NCI-H2196 (cell line): ENCODE measurements around the gene CLEC4C.
"Not testable (repeated sequence)": the region's sequence is repeated elsewhere in the genome, so short reads cannot be mapped to it uniquely, and the experiment has no call there.

Experiments used
- DNase-seq: peaks from one replicate; lab custom pipeline; 2025; ENCODE audit not compliant: unreplicated experiment; lab: John Stamatoyannopoulos, UW

CLEC4C gene

DNA sequence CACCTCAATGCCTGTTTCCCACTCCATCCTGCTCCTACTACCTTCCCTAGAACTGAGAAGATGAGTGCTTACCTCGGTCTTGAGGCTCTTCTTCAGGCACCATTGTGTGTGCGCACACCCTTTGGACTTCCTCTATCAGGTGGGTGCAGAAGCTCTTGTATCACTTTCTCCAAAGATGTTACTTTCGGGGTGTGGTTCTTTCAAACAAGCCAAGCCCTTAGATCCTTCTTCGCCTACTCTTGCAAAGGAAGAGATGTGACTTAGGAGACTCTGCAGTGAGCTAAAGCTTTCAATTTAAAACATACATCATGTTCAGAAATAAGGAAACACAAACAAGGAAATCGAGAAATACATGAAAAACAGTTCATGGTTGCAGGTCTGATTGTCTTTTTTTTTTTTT lies at the start of gene CLEC4C:
Gene CLEC4C (minus strand): TSS at position 130 of the 400 bp plus-strand sequence. CDS start 27 bp downstream, at position 103.
- no peak for DNase-seq

GRCh38 chr12:7793211-7793610 lies 46.0 kb upstream of the CLEC4C start:
- no peak for DNase-seq

GRCh38 chr12:7788884-7789528 lies 41.8 kb upstream of the CLEC4C start, which contains the start of gene NANOG:
Gene NANOG (plus strand): TSS chr12:7789402. CDS start chr12:7789615, 213 bp downstream.
- DNase-seq: not testable (repeated sequence)

GRCh38 chr12:7788294-7788660 lies 41.1 kb upstream of the CLEC4C start:
- no peak for DNase-seq

DNA sequence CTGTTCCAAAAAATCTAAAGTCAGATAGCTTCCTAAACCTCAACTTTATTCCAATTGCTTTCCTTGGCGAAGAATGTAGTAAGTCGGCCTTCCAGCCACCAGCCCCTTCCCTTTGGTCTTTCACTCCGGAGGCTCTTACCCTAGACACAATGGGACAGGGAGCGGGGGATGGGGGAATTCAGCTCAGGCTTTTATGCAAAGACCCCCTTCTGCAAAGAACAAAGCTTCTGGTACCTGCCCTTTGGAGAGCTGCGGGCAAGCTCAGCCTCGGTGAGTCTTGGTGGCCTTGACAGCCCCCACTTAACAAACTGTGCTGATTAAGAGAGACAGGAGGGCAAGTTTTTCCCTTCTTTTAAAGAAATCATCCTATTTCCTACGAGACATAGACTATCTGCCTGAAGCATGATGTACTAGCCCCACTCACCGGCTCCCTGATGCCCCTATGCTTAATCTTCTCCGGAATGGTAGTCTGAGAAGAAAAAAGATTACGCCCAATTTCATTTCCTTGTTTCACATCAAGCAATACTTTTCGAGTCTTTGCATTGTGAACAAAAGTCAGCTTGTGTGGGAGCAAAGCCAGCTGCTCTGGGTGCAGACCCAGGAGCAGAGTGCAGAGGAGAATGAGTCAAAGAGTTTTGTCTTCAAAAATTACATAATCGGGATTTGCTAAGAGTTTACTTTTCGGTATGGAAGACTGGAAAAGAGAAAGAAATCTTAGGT lies 40.6 kb upstream of the CLEC4C start:
- DNase-seq: no peak

DNA sequence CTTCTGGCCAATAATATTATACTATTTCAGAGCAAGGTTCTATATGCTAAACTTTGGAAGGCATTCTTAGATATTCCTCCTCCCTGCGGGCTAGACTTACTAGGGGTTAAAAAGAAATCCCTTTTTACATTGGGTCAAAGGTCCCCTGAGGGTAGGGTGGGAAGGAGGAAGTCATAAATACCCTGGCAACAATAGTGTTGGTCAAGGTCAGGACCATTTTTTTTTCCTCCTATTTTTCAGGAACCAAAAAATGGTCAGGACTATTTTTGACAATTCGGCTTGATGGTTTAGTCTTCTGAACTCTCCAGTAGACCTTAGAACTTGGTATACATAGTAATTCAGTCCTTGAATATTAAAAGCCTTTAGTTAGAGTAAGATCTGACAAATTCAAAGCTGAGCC lies 37.5 kb upstream of the CLEC4C start:
- DNase-seq: no peak

- DNase-seq: not testable (repeated sequence)
Observed at GRCh38 chr12:7783433-7783832, 36.3 kb upstream of the CLEC4C start.

- DNase-seq: no peak
Observed at GRCh38 chr12:7782055-7782454, 34.9 kb upstream of the CLEC4C start.

- DNase-seq: no peak
Observed at GRCh38 chr12:7781274-7781673, 34.1 kb upstream of the CLEC4C start.

DNA sequence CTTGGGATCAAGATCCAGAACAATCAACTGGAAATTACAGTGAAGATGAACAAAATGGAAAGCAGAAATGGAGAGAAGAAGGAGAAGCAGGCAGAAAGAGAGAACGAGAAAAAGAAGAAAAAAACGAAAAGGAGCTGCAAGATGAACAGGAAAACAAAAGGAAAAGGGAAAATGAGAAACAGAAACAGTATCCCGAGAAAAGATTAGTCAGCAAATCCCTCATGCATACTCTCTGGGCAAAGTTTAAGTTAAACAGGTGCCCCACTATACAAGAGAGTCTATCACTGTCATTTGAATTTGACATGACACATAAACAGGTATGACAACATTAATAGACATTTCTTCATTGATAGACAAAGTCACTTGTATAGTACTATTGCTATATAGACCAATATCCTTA lies 22.8 kb upstream of the CLEC4C start:
- DNase-seq: no peak

DNA sequence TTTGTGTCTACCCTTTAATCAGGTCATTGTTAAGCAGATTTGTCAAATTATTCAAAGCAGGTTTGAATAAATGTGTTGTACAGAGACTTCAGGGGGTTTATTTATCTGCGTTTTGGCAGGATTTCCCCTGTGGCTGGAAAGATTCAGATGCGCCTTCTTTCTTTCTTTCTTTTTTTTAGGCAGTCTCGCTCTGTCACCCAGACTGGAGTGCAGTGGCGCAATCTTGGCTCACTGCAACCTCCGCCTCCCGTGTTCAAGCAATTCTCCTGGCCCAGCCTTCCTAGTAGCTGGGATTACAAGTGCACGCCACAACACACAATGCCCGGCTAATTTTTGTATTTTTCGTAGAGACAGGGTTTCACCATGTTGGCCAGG lies 11.6 kb upstream of the CLEC4C start:
- DNase-seq: no peak

DNA sequence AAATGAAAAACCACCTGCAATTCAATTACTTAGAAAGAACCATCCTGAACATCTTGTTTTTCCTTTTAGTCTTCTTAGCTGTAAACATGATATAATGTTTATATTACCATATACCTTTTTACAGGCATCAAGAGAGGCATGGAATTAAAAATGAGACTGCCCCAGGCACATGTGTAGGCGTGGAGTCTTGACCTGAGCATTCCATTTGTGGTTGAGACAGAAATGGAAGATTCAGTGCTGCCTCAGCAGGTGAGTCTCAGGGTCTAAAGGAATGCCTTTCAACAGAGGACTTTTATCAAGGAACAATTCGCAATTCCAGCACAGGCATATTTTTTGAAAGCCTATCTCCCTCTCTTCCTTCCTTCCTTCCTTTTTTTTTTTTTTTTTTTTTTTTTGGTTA lies 9.8 kb upstream of the CLEC4C start:
- no peak for DNase-seq

DNA sequence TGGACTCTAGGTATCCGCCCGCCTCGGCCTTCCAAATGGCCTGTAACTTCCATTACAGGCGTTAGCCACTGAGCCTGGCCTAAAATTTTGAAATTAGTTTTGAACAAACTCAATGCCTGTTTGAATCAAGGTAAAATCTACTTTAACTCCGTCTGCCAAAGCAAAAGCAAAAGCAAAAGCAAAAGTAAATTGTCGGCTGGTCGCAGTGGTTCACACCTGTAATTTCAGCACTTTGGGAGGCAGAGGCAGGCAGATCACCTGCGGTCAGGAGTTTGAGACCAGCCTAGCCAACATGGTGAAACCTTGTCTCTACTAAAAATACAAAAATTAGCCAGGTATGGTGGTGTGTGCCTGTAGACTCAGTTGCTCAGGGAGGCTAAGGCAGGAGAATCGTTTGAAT lies 8.5 kb upstream of the CLEC4C start:
- DNase-seq: not testable (repeated sequence)

- DNase-seq: not testable (repeated sequence)
Observed at GRCh38 chr12:7751941-7752922, 5.1 kb upstream of the CLEC4C start.

- no peak for DNase-seq
Observed at GRCh38 chr12:7751394-7751793, 4.2 kb upstream of the CLEC4C start.

DNA sequence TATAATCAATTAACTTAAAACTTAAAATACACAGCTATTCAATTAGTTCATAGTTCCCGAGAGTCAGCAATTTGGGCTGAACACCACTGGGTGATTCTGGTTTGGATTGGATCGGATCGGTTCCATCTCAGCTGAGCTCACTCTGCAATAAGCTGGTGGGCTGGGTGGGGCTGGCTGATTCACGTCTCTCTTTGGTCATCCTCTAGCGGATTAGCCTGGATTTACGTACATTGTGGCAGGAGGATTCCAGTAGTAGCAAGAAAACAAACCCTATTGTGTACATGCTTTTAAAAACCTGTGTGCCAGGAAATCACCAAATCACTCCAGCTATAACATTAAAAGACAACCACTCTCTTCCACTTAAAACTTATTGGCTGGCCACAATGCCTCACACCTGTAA lies 3.2 kb upstream of the CLEC4C start:
- no peak for DNase-seq

GRCh38 chr12:7749442-7749841 lies 2.3 kb upstream of the CLEC4C start:
- DNase-seq: no peak

DNA sequence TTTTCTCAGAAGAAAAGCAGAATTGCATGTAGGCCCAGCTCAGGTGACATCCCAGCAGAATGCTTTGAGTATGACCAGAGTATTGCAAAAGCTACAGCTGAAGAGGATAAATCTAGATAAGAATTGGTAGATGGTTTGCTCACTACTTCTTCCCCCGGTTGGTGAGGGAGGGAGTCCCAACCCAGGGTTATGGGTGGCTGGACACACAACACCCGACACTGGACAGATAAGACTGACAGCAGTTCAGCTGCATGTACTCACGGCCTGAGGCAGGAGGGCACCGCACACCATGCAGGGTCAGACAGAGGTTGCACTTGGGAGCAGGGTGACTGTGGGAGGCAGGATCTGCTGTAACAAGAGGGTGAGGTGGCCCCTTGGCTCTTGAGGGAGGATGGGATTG lies 1.7 kb upstream of the CLEC4C start:
- DNase-seq: no peak

DNA sequence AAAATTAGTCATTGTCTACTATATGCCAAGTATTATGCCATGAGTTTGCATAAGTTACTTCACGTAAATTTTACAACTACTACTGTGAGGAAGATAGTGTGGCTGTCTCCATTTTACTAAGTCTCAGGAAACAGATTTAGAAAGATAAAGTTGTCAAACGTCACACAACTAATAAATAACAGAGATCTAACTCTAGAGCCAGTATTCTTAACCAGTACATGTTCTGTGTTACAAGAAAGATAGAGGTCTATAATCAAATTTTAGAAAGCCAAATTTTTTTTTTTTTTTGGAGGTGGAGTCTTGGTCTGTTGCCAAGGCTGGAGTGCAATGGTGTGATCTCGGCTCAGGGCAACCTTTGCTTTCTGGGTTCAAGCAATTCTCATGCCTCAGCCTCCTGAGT lies 14.2 kb downstream of the CLEC4C start:
- DNase-seq: no peak

DNA sequence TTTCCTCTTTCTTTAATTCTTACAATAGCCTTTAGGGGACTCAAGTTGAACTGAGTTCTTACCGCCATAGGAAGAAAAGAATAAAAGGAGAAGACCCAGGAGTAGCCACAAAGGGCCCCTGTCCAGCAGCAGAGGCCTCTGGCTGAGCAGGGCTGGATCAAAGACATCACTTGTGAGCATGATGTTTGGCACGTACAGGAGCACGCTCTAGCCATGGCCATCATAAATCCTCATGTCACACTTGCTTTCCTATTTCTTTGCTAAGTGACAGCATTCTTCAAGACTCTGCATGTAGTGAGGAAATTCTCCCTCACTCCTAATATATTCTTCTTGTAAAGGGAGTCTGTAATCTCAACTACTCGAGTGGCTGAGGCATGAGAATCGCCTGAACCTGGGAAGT lies 15.7 kb downstream of the CLEC4C start:
- DNase-seq: no peak

DNA sequence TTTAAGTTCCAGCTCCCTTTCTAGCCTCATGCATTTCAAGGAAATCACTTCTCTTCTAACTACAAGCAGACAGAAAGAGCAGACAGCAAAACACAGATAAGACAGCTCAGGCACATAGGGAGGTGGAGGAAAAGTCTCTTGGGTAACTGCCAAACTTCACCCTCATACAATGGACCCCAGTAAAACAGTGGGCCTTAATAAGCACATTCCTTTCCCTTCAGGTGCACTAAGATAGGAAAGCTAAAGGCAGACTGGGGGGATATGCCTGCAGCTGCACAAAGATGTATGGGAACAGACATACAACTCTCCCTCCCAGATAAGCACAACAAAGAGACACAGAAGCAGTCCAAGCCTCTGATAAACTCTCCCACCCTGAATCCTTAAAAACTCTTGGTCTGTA lies 16.2 kb downstream of the CLEC4C start:
- not testable (repeated sequence) for DNase-seq

GRCh38 chr12:7729746-7730145 lies 17.4 kb downstream of the CLEC4C start:
- DNase-seq: no peak
